ENCODE measurements around the gene RPTOR. TPM values are rescaled to one million over a fixed set of nuclear protein-coding genes. Genes with fewer than 3 reads are reported as not detected.

RPTOR gene
- total RNA-seq, 1 experiment from 2014 or later: 9.1 TPM

- no peak for DNase-seq (ENCODE audit: low read depth)
Observed at GRCh38 chr17:80845863-80846671, 301.4 kb downstream of the RPTOR start.

- DNase-seq (ENCODE audit: low read depth): no peak
Observed at GRCh38 chr17:80846932-80847331, 302.3 kb downstream of the RPTOR start.

- DNase-seq (ENCODE audit: low read depth): no peak
Observed at GRCh38 chr17:80847496-80848230, 303.0 kb downstream of the RPTOR start.

GRCh38 chr17:80848449-80849102, 303.9 kb downstream of the RPTOR start:
- no peak for DNase-seq (ENCODE audit: low read depth)

GRCh38 chr17:80849119-80849518, 304.5 kb downstream of the RPTOR start:
- DNase-seq (ENCODE audit: low read depth): no peak

GRCh38 chr17:80850109-80850508, 305.5 kb downstream of the RPTOR start:
- DNase-seq (ENCODE audit: low read depth): no peak

GRCh38 chr17:80850817-80851216, 306.2 kb downstream of the RPTOR start:
- DNase-seq (ENCODE audit: low read depth): peak; percentile 46

- DNase-seq (ENCODE audit: low read depth): no peak
Observed at GRCh38 chr17:80851277-80851925, 306.8 kb downstream of the RPTOR start.

- no peak for DNase-seq (ENCODE audit: low read depth)
Observed at GRCh38 chr17:80852476-80853015, 307.9 kb downstream of the RPTOR start.

- no peak for DNase-seq (ENCODE audit: low read depth)
Observed at GRCh38 chr17:80853076-80853475, 308.4 kb downstream of the RPTOR start.

GRCh38 chr17:80854220-80854619, 309.6 kb downstream of the RPTOR start:
- no peak for DNase-seq (ENCODE audit: low read depth)

GRCh38 chr17:80855196-80855947, 310.7 kb downstream of the RPTOR start:
- DNase-seq (ENCODE audit: low read depth): no peak

- peak; percentile 99 for DNase-seq (ENCODE audit: low read depth)
Observed at GRCh38 chr17:80855948-80856862, 311.6 kb downstream of the RPTOR start.

GRCh38 chr17:80856863-80857755, 312.5 kb downstream of the RPTOR start:
- DNase-seq (ENCODE audit: low read depth): peak; percentile 30

- DNase-seq (ENCODE audit: low read depth): no peak
Observed at GRCh38 chr17:80857756-80858171, 313.1 kb downstream of the RPTOR start.

- DNase-seq (ENCODE audit: low read depth): no peak
Observed at GRCh38 chr17:80858301-80859001, 313.8 kb downstream of the RPTOR start.

GRCh38 chr17:80859002-80859941, 314.6 kb downstream of the RPTOR start:
- DNase-seq (ENCODE audit: low read depth): peak; percentile 94

Data from Daoy (cell line).